Endothelial cell of umbilical vein (primary cell): Measurements from ENCODE around the gene NUDT8. TPM values are rescaled to one million over a fixed set of nuclear protein-coding genes. Genes with fewer than 3 reads are reported as not detected.
"Not testable (repeated sequence)": the region's sequence is repeated elsewhere in the genome, so short reads cannot be mapped to it uniquely, and the experiment has no call there.

Source experiments
- BruUV-seq: library from RNA; stranded (reverse); fragments of 400-500 nt; replicated peaks from 2 replicates; lab custom pipeline; 2021; lab: Mats Ljungman, UMichigan
- CTCF ChIA-PET: fragments of 300-600, 350-600 bp; sonication (Branson Sonifier 250); formaldehyde crosslinking; loops from one replicate; lab custom pipeline; 2021; ENCODE audit warnings: antibody characterized with exemption, inconsistent platforms; lab: Charles Lee
- POLR2A ChIA-PET: fragments of 300-600, 350-600 bp; sonication (Branson Sonifier 250); formaldehyde crosslinking; loops from one replicate; lab custom pipeline; 2021; ENCODE audit warnings: antibody characterized with exemption, inconsistent platforms; lab: Charles Lee
- DNase-seq: peaks from one replicate; pipeline ENCODE4 v3.0.0-alpha.2; 2011; ENCODE audit warnings: low read depth, low spot score
- FAIRE-seq: peaks from 2 replicates; lab custom pipeline; 2011; peaks lifted over from hg19 to GRCh38; lab: Jason Lieb, UNC
- H2AFZ ChIP-seq: 2 replicates; pipeline ENCODE4 v1.6.0; 2012; ENCODE audit warnings: low read depth, low read length, control low read depth, inconsistent platforms
- H3K27ac ChIP-seq: 2 replicates; pipeline ENCODE4 v1.5.1; 2011; ENCODE audit warnings: low read depth, mild to moderate bottlenecking, control low read depth, low read length, moderate library complexity; ENCODE audit not compliant: insufficient read depth
- H3K27me3 ChIP-seq, 2 experiments: 2 replicates each; pipeline versions ENCODE4 v1.6.0 to v1.6.1; 2011; ENCODE audit warnings: low read length in 2 of 2, mixed read lengths in 1 of 2; ENCODE audit not compliant: control insufficient read depth in 2 of 2, insufficient read depth in 2 of 2
- H3K36me3 ChIP-seq, 2 experiments: 2 replicates in 1 of 2; 3 replicates in 1 of 2; pipeline ENCODE4 v1.5.1; 2011; ENCODE audit warnings: low read length in 2 of 2, mild to moderate bottlenecking in 1 of 2, moderate library complexity in 1 of 2; ENCODE audit not compliant: control insufficient read depth in 2 of 2, insufficient read depth in 2 of 2; ENCODE audit errors: extremely low read depth in 1 of 2
- H3K4me1 ChIP-seq: 3 replicates; pipeline ENCODE4 v1.5.1; 2011; ENCODE audit warnings: mild to moderate bottlenecking, low read length; ENCODE audit not compliant: control insufficient read depth, insufficient read depth; ENCODE audit errors: extremely low read depth
- H3K4me2 ChIP-seq: 2 replicates; pipeline ENCODE4 v1.6.1; 2011; ENCODE audit warnings: low read length, control low read depth, mixed read lengths; ENCODE audit not compliant: insufficient read depth
- H3K4me3 ChIP-seq, 3 experiments: fragments of 200-600 bp in 1 of 3; sonication (generic), shearing (Covaris generic) in 1 of 3; replicated peaks in 1 of 3; 2 replicates each; pipeline ENCODE4 v1.5.1; 2011 to 2016; ENCODE audit warnings: control low read depth in 3 of 3, low read length in 3 of 3, mild to moderate bottlenecking in 2 of 3, inconsistent platforms in 1 of 3, low read depth in 1 of 3, moderate library complexity in 1 of 3; ENCODE audit not compliant: insufficient read depth in 1 of 3
- H3K79me2 ChIP-seq: 2 replicates; pipeline ENCODE4 v1.6.0; 2012; ENCODE audit warnings: low read length, inconsistent platforms; ENCODE audit not compliant: control insufficient read depth, insufficient read depth
- H3K9ac ChIP-seq: replicated peaks from 2 replicates; pipeline ENCODE3; 2011; ENCODE audit warnings: low read length, control low read depth; ENCODE audit not compliant: insufficient read depth; ENCODE audit errors: extremely low read depth
- H3K9me1 ChIP-seq: replicated peaks from 3 replicates; pipeline ENCODE4 v1.6.0; 2011; ENCODE audit warnings: mild to moderate bottlenecking, low read length; ENCODE audit not compliant: control insufficient read depth, insufficient read depth; ENCODE audit errors: extremely low read depth
- H3K9me3 ChIP-seq: replicated peaks from 2 replicates; pipeline ENCODE4 v1.5.1; 2012; ENCODE audit warnings: low read length, inconsistent platforms; ENCODE audit not compliant: control insufficient read depth, insufficient read depth
- H4K20me1 ChIP-seq: replicated peaks from 2 replicates; pipeline ENCODE3; 2011; ENCODE audit warnings: mild to moderate bottlenecking, low read length; ENCODE audit not compliant: control insufficient read depth, insufficient read depth; ENCODE audit errors: extremely low read depth
- EZH2 ChIP-seq: IDR thresholded peaks from 2 replicates; pipeline ENCODE4 v1.6.1; 2012; ENCODE audit warnings: borderline replicate concordance, low read depth, mild to moderate bottlenecking, moderate library complexity, low read length, inconsistent platforms; ENCODE audit not compliant: severe bottlenecking
- FOS ChIP-seq: IDR thresholded peaks from 2 replicates; pipeline ENCODE4 v1.6.1; 2011; ENCODE audit warnings: mild to moderate bottlenecking, low read length, moderate library complexity, borderline replicate concordance; ENCODE audit not compliant: insufficient read depth
- GATA2 ChIP-seq: IDR thresholded peaks from 2 replicates; pipeline ENCODE4 v1.7.0; 2011; ENCODE audit warnings: low read depth, mild to moderate bottlenecking, moderate library complexity, mixed read lengths, low read length; ENCODE audit not compliant: insufficient read length, insufficient read depth
- JUN ChIP-seq: IDR thresholded peaks from 2 replicates; pipeline ENCODE4 v1.6.1; 2011; ENCODE audit warnings: borderline replicate concordance, low read depth; ENCODE audit not compliant: insufficient read length, insufficient read depth
- MYC ChIP-seq: IDR thresholded peaks from one replicate; pipeline ENCODE4 v1.6.1; 2011; ENCODE audit warnings: mild to moderate bottlenecking, low read depth, low read length
- POLR2A ChIP-seq: IDR thresholded peaks from 2 replicates; pipeline ENCODE4 v1.6.1; 2012; ENCODE audit warnings: low read depth, mild to moderate bottlenecking, control low read depth, low read length
- POLR2AphosphoS5 ChIP-seq: IDR thresholded peaks from 2 replicates; pipeline ENCODE4 v1.6.1; 2012; ENCODE audit warnings: low read depth, mild to moderate bottlenecking, control low read depth, low read length, moderate library complexity; ENCODE audit not compliant: insufficient read depth
- dilution Hi-C: fragments of 300-500 bp; cut with MboI; formaldehyde crosslinking; loops from one replicate; pipeline ENCODE4 v1.15.0; 2019; ENCODE audit warnings: low sequenced_read_pairs; ENCODE audit not compliant: extremely low pct_ligation_motif_present
- intact Hi-C: fragments of 100-400 bp; cut with micrococcal nuclease; formaldehyde crosslinking; loops from one replicate; pipeline ENCODE4 v1.10.0; 2022
- polyA plus RNA-seq, 4 experiments: library from polyadenylated mRNA; depleted of rRNA in 3 of 4; stranded (reverse) in 3 of 4; unstranded in 1 of 4; fragments of >200 nt; gene quantifications; 2 replicates each; pipeline versions ENCODE4 v1.2.1 to v1.2.3, GENCODE V29; 2011 to 2012; ENCODE audit warnings: missing spikeins in 1 of 4
- total RNA-seq: library from RNA; stranded (reverse); gene quantifications from 2 replicates; pipeline ENCODE4 v1.2.3, GENCODE V29; 2021
- TF ChIP-seq, protein P1 (sequence below): IDR thresholded peaks from 2 replicates; pipeline ENCODE4 v1.6.1; 2011; ENCODE audit not compliant: insufficient read depth, insufficient read length
- TF ChIP-seq, protein P2 (sequence below), 2 donors: IDR thresholded peaks; 1 replicate in 1 of 2; 2 replicates in 1 of 2; pipeline ENCODE4 v1.5.1; 2011; ENCODE audit warnings: low read length in 2 of 2, mild to moderate bottlenecking in 2 of 2, moderate library complexity in 2 of 2, control low read depth in 1 of 2, inconsistent platforms in 1 of 2, low read depth in 1 of 2; ENCODE audit not compliant: insufficient read depth in 1 of 2; ENCODE audit errors: extremely low read depth in 1 of 2

Gene NUDT8
- total and polyA plus RNA-seq, 2 donors (not counting 3 experiments of a cell fraction or from before 2014, with no cell fraction given): 14.1 to 20.4 TPM

DNA sequence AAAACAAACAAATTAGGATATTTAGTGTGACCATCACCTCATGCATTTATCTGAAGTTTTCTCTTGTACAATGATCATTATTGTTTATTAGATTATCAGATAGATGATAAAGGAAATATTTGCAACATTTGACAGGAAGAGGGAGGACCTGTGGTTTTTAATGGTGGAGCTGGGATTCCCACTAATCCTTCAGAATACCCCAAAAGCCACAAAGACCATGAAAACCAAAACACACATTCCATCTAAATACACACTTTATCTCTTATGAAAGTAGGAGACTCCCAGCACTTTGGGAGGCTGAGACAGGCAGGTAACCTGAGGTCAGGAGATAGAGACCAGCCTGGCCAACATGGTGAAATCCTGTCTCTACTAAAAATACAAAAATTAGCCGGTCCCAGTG, 30.6 kb downstream of the NUDT8 start:
- H3K4me3 ChIP-seq: no peak overlapping the region
- DNase-seq (no peak), FAIRE-seq (no peak)
- intact Hi-C loops (no loop called here), dilution Hi-C loops (no loop called here)
- no peak overlapping the region for H3K4me2 ChIP-seq
- H4K20me1 ChIP-seq: no peaks in the 10 kb centered on the region
- ChIA-PET POLR2A (no interaction called here), CTCF (interaction anchor here (1.4 kb wide), 1 partner anchor 30 kb away, joined by 3 read pairs; the partner anchor contains the start of gene NUDT8)
- no peak overlapping the region for H3K9ac ChIP-seq
- H3K27ac ChIP-seq: no peak overlapping the region
- no peak overlapping the region for H2AFZ ChIP-seq
- H3K27me3 ChIP-seq: peaks cover 11 to 31% of the 10 kb centered on the region in 2 experiments
- H3K4me1 ChIP-seq: no peaks in the 10 kb centered on the region
- H3K9me3 ChIP-seq: no peaks in the 10 kb centered on the region
- no peaks in the 10 kb centered on the region for H3K36me3 ChIP-seq
- no peaks in the 10 kb centered on the region for H3K79me2 ChIP-seq
- TF ChIP-seq POLR2A (no peak), EZH2 (no peak), POLR2AphosphoS5 (no peak), GATA2 (no peak), JUN (no peak), MYC (no peak), FOS (no peak)
- TF ChIP-seq, protein P1, sequence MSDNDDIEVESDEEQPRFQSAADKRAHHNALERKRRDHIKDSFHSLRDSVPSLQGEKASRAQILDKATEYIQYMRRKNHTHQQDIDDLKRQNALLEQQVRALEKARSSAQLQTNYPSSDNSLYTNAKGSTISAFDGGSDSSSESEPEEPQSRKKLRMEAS: no peak
- TF ChIP-seq, protein P2, sequence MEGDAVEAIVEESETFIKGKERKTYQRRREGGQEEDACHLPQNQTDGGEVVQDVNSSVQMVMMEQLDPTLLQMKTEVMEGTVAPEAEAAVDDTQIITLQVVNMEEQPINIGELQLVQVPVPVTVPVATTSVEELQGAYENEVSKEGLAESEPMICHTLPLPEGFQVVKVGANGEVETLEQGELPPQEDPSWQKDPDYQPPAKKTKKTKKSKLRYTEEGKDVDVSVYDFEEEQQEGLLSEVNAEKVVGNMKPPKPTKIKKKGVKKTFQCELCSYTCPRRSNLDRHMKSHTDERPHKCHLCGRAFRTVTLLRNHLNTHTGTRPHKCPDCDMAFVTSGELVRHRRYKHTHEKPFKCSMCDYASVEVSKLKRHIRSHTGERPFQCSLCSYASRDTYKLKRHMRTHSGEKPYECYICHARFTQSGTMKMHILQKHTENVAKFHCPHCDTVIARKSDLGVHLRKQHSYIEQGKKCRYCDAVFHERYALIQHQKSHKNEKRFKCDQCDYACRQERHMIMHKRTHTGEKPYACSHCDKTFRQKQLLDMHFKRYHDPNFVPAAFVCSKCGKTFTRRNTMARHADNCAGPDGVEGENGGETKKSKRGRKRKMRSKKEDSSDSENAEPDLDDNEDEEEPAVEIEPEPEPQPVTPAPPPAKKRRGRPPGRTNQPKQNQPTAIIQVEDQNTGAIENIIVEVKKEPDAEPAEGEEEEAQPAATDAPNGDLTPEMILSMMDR (IDR thresholded peaks at IDR 0.05; ENCODE audit: extremely low read depth in 1 of 2, insufficient read depth in 1 of 2, low read depth in 1 of 2, low read length in 2 of 2): no peak
- no TSS peak for BruUV-seq
- H3K9me1 ChIP-seq: no peaks in the 10 kb centered on the region

DNA sequence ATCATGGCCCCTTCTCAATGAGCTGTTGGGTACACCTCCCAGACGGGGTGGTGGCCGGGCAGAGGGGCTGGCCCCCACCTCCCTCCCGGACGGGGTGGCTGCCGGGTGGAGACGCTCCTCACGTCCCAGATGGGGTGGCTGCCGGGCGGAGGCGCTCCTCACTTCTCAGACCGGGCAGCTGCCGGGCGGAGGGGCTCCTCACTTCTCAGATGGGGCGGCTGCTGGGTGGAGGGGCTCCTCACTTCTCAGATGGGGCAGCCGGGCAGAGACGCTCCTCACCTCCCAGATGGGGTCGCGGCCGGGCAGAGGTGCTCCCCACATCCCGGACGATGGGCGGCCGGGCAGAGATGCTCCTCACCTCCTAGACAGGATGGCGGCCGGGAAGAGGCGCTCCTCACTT, 31.8 kb downstream of the NUDT8 start:
- peaks cover 14 to 31% of the 10 kb centered on the region in 2 experiments for H3K27me3 ChIP-seq
- CTCF ChIA-PET, POLR2A ChIA-PET: not testable (repeated sequence)

GRCh38 chr11:67597458-67597857, 32.3 kb downstream of the NUDT8 start:
- POLR2A ChIA-PET, H4K20me1 ChIP-seq, H3K27ac ChIP-seq, H3K79me2 ChIP-seq, H3K9ac ChIP-seq, H3K4me2 ChIP-seq, H3K36me3 ChIP-seq, DNase-seq, H3K4me3 ChIP-seq, intact Hi-C loops, BruUV-seq, FAIRE-seq, CTCF ChIA-PET, H2AFZ ChIP-seq, H3K9me3 ChIP-seq, H3K4me1 ChIP-seq, H3K9me1 ChIP-seq, dilution Hi-C loops: not testable (repeated sequence)
- H3K27me3 ChIP-seq: peaks cover 14 to 31% of the 10 kb centered on the region in 2 experiments

More for the DNA sequence above, 31.8 kb downstream of the NUDT8 start:
- H3K4me1 ChIP-seq, H3K27ac ChIP-seq, H3K36me3 ChIP-seq, H3K4me2 ChIP-seq, H3K9me1 ChIP-seq, H2AFZ ChIP-seq, dilution Hi-C loops, DNase-seq, BruUV-seq, H3K9me3 ChIP-seq, FAIRE-seq, intact Hi-C loops, H3K9ac ChIP-seq, H4K20me1 ChIP-seq, H3K79me2 ChIP-seq, H3K4me3 ChIP-seq: not testable (repeated sequence)
